ENCODE data around the gene PXDN.
"Not testable (repeated sequence)": the region's sequence is repeated elsewhere in the genome, so short reads cannot be mapped to it uniquely, and the experiment has no call there.

PXDN gene

GRCh38 chr2:1777156-1777555 lies 32.8 kb upstream of the PXDN start:
- no peak for DNase-seq (ENCODE audit: low spot score)

- DNase-seq (ENCODE audit: low spot score) = no peak
Measured at GRCh38 chr2:1775511-1776035, 31.3 kb upstream of the PXDN start.

- no peak for DNase-seq (ENCODE audit: low spot score)
Measured at GRCh38 chr2:1774929-1775328, 30.6 kb upstream of the PXDN start.

- no peak for DNase-seq (ENCODE audit: low spot score)
Measured at GRCh38 chr2:1773883-1774282, 29.6 kb upstream of the PXDN start.

- DNase-seq (ENCODE audit: low spot score) = no peak
Measured at GRCh38 chr2:1772471-1773267, 28.4 kb upstream of the PXDN start.

DNA sequence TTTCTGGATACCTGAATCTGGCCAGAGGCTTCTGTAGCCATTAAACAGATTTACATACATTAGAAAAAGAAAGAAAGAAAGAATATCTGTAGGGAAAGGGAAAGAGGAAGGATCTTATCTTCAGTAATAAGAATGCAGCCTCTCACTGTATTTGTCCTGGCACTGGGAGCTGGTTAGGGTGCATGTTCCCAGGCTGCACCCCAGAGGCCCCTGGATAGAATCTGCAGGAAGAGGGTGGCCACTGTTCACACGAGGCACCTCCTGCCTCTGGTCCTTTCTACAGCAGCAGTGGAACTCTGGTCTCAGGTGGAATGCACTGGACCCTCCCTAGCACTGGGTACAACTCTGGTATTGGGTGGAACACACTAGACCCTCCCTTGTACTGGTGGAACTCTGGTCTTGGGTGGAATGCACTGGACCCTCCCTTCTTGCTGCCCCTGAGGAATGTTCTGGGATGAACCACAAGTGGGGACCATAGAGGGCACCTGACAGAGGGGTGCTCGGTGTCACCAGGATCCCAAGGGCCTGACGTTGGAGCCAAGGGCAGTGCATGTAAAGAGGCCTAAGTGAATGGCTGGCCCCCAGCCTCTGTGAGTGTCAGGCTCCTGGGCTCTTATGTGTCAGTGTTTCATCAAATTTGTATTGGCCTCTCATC lies 27.4 kb upstream of the PXDN start:
- no peak for DNase-seq (ENCODE audit: low spot score)

GRCh38 chr2:1770566-1771380 lies 26.5 kb upstream of the PXDN start:
- no peak for DNase-seq (ENCODE audit: low spot score)

GRCh38 chr2:1769703-1770422 lies 25.5 kb upstream of the PXDN start:
- DNase-seq (ENCODE audit: low spot score) = no peak

- DNase-seq (ENCODE audit: low spot score) = no peak
Measured at GRCh38 chr2:1767939-1768691, 23.8 kb upstream of the PXDN start.

DNA sequence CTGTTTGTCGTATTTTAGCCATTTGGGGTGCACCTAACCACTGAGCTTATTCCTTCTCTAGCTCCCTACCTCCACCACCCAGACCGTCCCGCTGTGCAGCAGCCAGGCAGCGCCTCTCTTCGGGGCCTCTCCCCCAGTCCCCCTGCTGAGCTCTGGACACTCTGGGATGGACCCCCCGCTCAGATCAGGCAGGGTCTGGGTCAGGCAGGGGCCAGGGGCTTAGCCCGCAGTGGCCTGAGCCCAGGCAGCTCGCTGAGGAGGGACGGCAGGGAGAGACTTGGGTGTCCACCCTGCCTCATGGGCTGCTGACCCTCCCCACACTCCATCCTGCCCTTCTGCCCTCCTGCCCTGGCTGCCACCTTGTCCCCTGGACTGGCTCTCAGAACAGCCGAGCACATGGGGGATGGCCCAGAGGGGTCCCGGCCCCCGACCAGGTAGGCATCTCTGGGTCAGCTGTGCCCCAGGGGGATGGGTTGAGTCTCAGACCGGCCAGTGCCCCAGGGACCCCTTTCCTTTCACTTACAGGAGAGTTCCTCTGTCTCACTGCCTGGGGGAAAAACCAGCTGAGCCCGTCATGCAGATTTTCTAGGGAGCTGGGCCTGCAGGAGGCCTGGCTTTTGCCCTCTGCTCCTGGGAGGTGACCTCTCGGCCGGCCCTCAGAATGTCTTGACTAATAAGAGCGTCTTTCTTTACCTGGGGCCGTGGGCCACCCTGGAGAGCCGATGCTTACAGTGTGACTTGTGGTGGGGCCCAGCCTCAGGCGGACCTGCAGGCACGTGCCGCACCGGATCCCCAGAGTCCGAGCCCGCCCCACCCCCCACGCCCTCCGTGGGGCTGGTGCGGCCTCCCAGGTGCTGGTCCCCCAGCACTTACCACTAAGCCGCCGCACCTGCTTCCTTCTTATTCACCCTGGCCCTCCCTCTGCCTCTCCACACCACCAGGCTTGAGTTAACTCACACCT lies 22.8 kb upstream of the PXDN start:
- DNase-seq (ENCODE audit: low spot score) = no peak

DNA sequence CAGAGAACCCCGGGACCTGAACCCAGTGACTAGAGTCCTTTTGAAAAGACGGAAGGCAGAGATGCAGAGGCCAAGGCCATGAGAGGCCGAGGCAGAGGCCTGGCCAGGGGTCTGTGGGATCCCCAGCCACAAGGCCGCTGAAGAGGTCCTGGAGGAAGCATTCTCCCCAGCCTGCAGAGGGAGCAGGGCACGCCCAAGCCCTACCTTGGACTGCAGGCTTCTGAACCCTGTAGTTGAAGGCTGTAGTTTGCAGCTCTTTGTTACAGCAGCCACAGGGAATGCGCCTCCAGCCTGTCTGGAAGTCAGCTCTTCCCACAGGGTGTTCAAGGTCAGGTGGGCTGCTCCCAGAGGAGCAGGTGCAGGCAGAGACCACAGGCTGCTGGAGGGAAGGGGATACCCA lies 22.1 kb upstream of the PXDN start:
- DNase-seq (ENCODE audit: low spot score) = no peak

DNA sequence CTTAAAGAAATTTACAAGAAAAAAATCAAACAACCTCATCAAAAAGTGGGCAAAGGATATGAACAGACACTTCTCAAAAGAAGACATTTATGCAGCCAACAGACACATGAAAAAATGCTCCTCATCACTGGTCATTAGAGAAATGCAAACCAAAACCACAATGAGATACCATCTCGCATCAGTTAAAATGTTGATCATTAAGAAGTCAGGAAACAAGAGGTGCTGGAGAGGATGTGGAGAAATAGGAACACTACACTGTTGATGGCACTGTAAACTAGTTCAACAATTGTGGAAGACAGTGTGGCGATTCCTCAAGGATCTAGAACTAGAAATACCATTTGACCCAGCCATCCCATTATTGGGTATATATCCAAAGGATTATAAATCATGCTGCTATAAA lies 20.9 kb upstream of the PXDN start:
- DNase-seq (ENCODE audit: low spot score) = not testable (repeated sequence)

- DNase-seq (ENCODE audit: low spot score) = no peak
Measured at GRCh38 chr2:1759611-1759930, 15.3 kb upstream of the PXDN start.

DNA sequence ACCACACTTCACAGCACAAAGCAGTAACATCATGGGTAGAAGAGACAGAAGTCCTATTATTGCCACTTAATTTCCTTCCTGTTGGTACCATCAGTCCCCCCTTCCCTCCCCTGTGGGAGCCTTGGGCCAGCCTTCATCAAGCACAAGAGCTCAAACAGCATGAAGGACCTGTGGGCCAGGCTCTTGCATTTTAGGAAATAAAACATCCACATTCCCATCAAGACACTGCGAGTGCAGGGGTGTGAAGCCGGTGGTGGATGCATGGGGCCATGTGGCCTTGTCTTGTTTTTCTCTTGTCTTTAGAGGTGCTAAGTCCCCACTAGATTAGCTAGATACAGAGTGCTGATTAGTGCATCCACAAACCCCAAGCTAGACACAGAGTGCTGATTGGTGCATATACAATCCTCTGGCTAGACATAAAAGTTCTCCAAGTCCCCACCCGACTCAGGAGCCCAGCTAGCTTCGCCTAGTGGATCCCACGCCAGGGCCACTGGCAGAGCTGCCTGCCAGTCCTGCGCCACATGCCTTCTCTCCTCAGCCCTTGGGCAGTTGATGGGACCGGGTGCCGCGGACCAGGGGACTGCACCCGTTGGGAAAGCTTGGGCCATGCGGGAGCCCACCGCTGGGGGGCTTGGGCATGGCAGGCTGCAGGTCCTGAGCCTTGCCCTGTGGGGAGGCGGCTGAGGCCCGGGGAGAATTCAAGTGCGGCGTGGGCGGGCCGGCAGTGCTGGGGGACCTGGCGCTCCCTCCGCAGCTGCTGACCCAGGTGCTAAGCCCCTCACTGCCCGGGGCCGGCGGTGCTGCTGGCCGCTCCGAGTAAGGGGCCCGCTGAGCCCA lies 14.7 kb upstream of the PXDN start:
- no peak for DNase-seq (ENCODE audit: low spot score)

DNA sequence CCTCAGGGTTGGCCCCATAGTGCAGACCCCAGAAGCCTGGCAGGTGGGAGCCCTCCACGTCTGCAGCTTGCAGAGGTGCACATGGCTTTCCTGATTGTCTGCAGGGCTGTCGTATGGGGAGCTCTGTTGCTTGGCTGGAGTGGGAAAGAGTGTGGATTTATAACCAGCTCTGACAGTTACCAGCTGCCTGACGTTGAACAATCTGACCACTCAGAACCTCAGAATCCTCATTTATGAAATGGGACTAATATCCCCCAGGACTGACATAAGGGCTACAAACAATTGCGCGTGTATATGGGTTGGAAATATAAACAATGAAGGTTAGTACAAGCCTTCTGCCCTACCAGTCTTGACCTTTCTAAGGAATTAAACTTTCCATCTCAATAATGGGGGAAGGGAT lies 13.9 kb upstream of the PXDN start:
- no peak for DNase-seq (ENCODE audit: low spot score)

DNA sequence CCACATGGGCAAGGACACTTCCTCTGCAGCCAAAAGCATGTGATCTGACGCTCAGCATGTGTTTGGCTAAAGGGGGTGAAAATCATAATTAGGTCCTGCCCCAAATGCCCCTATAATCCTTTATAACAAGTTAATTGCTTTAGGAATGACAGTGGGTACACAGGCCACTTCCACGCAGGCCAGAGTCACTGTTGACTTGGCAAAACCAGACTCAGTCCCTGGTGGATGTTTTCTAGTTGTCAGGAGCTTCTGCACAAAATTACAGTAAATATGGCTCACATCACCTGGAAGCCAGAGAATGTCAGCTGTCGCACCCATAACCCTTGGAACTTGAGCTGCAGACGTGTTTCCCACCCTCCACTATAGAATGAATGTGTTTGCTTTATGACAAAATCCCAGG lies 13.3 kb upstream of the PXDN start:
- DNase-seq (ENCODE audit: low spot score) = no peak

- DNase-seq (ENCODE audit: low spot score) = not testable (repeated sequence)
Measured at GRCh38 chr2:1757146-1757545, 12.8 kb upstream of the PXDN start.

GRCh38 chr2:1756456-1756855 lies 12.1 kb upstream of the PXDN start:
- DNase-seq (ENCODE audit: low spot score) = no peak

All from putamen (tissue), 1 donor.